ENCODE measurements around the gene MYBPC3.

The MYBPC3 gene

GRCh38 chr11:47333886-47334443, 18.5 kb downstream of the MYBPC3 start:
- H3K36me3 Mint-ChIP-seq (ENCODE audit: low read depth) = peaks cover 2% of the 10 kb centered on the region
- no peaks in the 10 kb centered on the region for H3K27me3 Mint-ChIP-seq (ENCODE audit: low read depth, poor library complexity)
- H3K9me3 Mint-ChIP-seq = no peaks in the 10 kb centered on the region
- H3K4me1 Mint-ChIP-seq = peaks cover 16% of the 10 kb centered on the region
- no peak overlapping the region for H3K27ac Mint-ChIP-seq
- TF ChIP-seq CTCF (IDR thresholded peaks at IDR 0.05) = no peak
- DNase-seq = no peak
- H3K4me3 Mint-ChIP-seq = no peak overlapping the region

GRCh38 chr11:47333526-47333845, 19.0 kb downstream of the MYBPC3 start:
- no peak overlapping the region for H3K27ac Mint-ChIP-seq
- TF ChIP-seq CTCF (IDR thresholded peaks at IDR 0.05) = no peak
- peaks cover 16% of the 10 kb centered on the region for H3K4me1 Mint-ChIP-seq
- H3K9me3 Mint-ChIP-seq = no peaks in the 10 kb centered on the region
- DNase-seq = no peak
- peaks cover 7% of the 10 kb centered on the region for H3K36me3 Mint-ChIP-seq (ENCODE audit: low read depth)
- H3K27me3 Mint-ChIP-seq (ENCODE audit: low read depth, poor library complexity) = no peaks in the 10 kb centered on the region
- no peak overlapping the region for H3K4me3 Mint-ChIP-seq

- H3K9me3 Mint-ChIP-seq = no peaks in the 10 kb centered on the region
- H3K4me1 Mint-ChIP-seq = peaks cover 16% of the 10 kb centered on the region
- no peaks in the 10 kb centered on the region for H3K27me3 Mint-ChIP-seq (ENCODE audit: low read depth, poor library complexity)
- TF ChIP-seq CTCF (IDR thresholded peaks at IDR 0.05) = no peak
- H3K4me3 Mint-ChIP-seq = no peak overlapping the region
- H3K36me3 Mint-ChIP-seq (ENCODE audit: low read depth) = peaks cover 8% of the 10 kb centered on the region
- DNase-seq = no peak
- H3K27ac Mint-ChIP-seq = no peak overlapping the region
Measured at GRCh38 chr11:47332791-47333525, 19.5 kb downstream of the MYBPC3 start.

GRCh38 chr11:47332303-47332711, 20.2 kb downstream of the MYBPC3 start:
- no peak overlapping the region for H3K4me3 Mint-ChIP-seq
- no peak overlapping the region for H3K27ac Mint-ChIP-seq
- peaks cover 16% of the 10 kb centered on the region for H3K4me1 Mint-ChIP-seq
- no peak for DNase-seq
- peaks cover 14% of the 10 kb centered on the region for H3K36me3 Mint-ChIP-seq (ENCODE audit: low read depth)
- no peak for TF ChIP-seq CTCF (IDR thresholded peaks at IDR 0.05)
- no peaks in the 10 kb centered on the region for H3K27me3 Mint-ChIP-seq (ENCODE audit: low read depth, poor library complexity)
- no peaks in the 10 kb centered on the region for H3K9me3 Mint-ChIP-seq

GRCh38 chr11:47331454-47332302, 20.8 kb downstream of the MYBPC3 start:
- no peaks in the 10 kb centered on the region for H3K27me3 Mint-ChIP-seq (ENCODE audit: low read depth, poor library complexity)
- no peak for TF ChIP-seq CTCF (IDR thresholded peaks at IDR 0.05)
- no peaks in the 10 kb centered on the region for H3K9me3 Mint-ChIP-seq
- H3K4me3 Mint-ChIP-seq = no peak overlapping the region
- H3K4me1 Mint-ChIP-seq = peaks cover 16% of the 10 kb centered on the region
- no peak for DNase-seq
- peak overlapping the region; percentile 90 for H3K27ac Mint-ChIP-seq
- peaks cover 14% of the 10 kb centered on the region for H3K36me3 Mint-ChIP-seq (ENCODE audit: low read depth)

Measured in nephron progenitor cell (in vitro differentiated cells).